Putamen (tissue), 1 donor: Measurements from ENCODE around the gene LSAMP.

Source experiments
- DNase-seq: peaks from one replicate; pipeline ENCODE4 v3.0.0-alpha.2; 2016; ENCODE audit warnings: low spot score

LSAMP gene

GRCh38 chr3:116111765-116112164 is 333.5 kb downstream of the LSAMP start:
- no peak for DNase-seq

GRCh38 chr3:116103868-116104530 is 341.3 kb downstream of the LSAMP start:
- no peak for DNase-seq

- no peak for DNase-seq
Observed at GRCh38 chr3:116102037-116102436, 343.2 kb downstream of the LSAMP start.

- DNase-seq: no peak
Observed at GRCh38 chr3:116097226-116097625, 348.1 kb downstream of the LSAMP start.

GRCh38 chr3:116096631-116097030 is 348.7 kb downstream of the LSAMP start:
- DNase-seq: no peak

- no peak for DNase-seq
Observed at GRCh38 chr3:116093374-116093773, 351.9 kb downstream of the LSAMP start.

- DNase-seq: no peak
Observed at GRCh38 chr3:116087426-116087825, 357.9 kb downstream of the LSAMP start.

- peak; percentile 49 for DNase-seq
Observed at GRCh38 chr3:116084999-116085791, 360.1 kb downstream of the LSAMP start.

- DNase-seq: no peak
Observed at GRCh38 chr3:116083683-116084082, 361.6 kb downstream of the LSAMP start.

- no peak for DNase-seq
Observed at GRCh38 chr3:116078561-116078960, 366.7 kb downstream of the LSAMP start.

GRCh38 chr3:116077557-116077956 is 367.7 kb downstream of the LSAMP start:
- DNase-seq: no peak

- no peak for DNase-seq
Observed at GRCh38 chr3:116077059-116077458, 368.2 kb downstream of the LSAMP start.

GRCh38 chr3:116070516-116071278 is 374.6 kb downstream of the LSAMP start:
- DNase-seq: peak; percentile 32

- DNase-seq: no peak
Observed at GRCh38 chr3:116070061-116070460, 375.2 kb downstream of the LSAMP start.

- DNase-seq: no peak
Observed at GRCh38 chr3:116069024-116069423, 376.3 kb downstream of the LSAMP start.

- DNase-seq: no peak
Observed at GRCh38 chr3:116067326-116067725, 378.0 kb downstream of the LSAMP start.

GRCh38 chr3:116065501-116065900 is 379.8 kb downstream of the LSAMP start:
- DNase-seq: no peak

GRCh38 chr3:116064646-116065045 is 380.6 kb downstream of the LSAMP start:
- no peak for DNase-seq

GRCh38 chr3:116059421-116060096 is 385.7 kb downstream of the LSAMP start:
- no peak for DNase-seq

- DNase-seq: no peak
Observed at GRCh38 chr3:116058844-116059243, 386.4 kb downstream of the LSAMP start.

GRCh38 chr3:116057400-116058006 is 387.8 kb downstream of the LSAMP start:
- DNase-seq: no peak

- DNase-seq: no peak
Observed at GRCh38 chr3:116056280-116056679, 389.0 kb downstream of the LSAMP start.
